NCI-H2171 treated with DMSO at 0.1 percent for 48 hours (cell line): ENCODE data around the gene KIAA1217.

ENCODE experiments used
- DNase-seq: peaks from one replicate; lab custom pipeline; 2025; lab: John Stamatoyannopoulos, UW

The KIAA1217 gene

GRCh38 chr10:24207781-24208611, 942 bp upstream of the KIAA1217 start:
- peak; percentile 10 for DNase-seq

- no peak for DNase-seq
Measured at GRCh38 chr10:24209432-24209771, 464 bp downstream of the KIAA1217 start.

GRCh38 chr10:24209946-24210491, 1.1 kb downstream of the KIAA1217 start:
- DNase-seq: peak; percentile 7

GRCh38 chr10:24210501-24210900, 1.6 kb downstream of the KIAA1217 start:
- DNase-seq: no peak

GRCh38 chr10:24213266-24213665, 4.3 kb downstream of the KIAA1217 start:
- no peak for DNase-seq

- DNase-seq: no peak
Measured at GRCh38 chr10:24213881-24214280, 4.9 kb downstream of the KIAA1217 start.

- no peak for DNase-seq
Measured at GRCh38 chr10:24214762-24215161, 5.8 kb downstream of the KIAA1217 start.

- DNase-seq: no peak
Measured at GRCh38 chr10:24215196-24215595, 6.3 kb downstream of the KIAA1217 start.

- DNase-seq: peak; percentile 58
Measured at GRCh38 chr10:24215603-24216002, 6.7 kb downstream of the KIAA1217 start.

GRCh38 chr10:24219963-24220362, 11.0 kb downstream of the KIAA1217 start:
- DNase-seq: no peak

GRCh38 chr10:24223341-24223740, 14.4 kb downstream of the KIAA1217 start:
- no peak for DNase-seq

GRCh38 chr10:24223953-24224352, 15.0 kb downstream of the KIAA1217 start:
- no peak for DNase-seq

- DNase-seq: no peak
Measured at GRCh38 chr10:24228642-24229041, 19.7 kb downstream of the KIAA1217 start.

GRCh38 chr10:24229909-24230308, 21.0 kb downstream of the KIAA1217 start:
- DNase-seq: no peak

GRCh38 chr10:24231200-24231599, 22.3 kb downstream of the KIAA1217 start:
- no peak for DNase-seq

GRCh38 chr10:24234784-24235183, 25.8 kb downstream of the KIAA1217 start:
- no peak for DNase-seq

GRCh38 chr10:24235471-24235870, 26.5 kb downstream of the KIAA1217 start:
- no peak for DNase-seq

GRCh38 chr10:24237801-24238395, 29.0 kb downstream of the KIAA1217 start:
- no peak for DNase-seq

GRCh38 chr10:24238519-24239247, 29.7 kb downstream of the KIAA1217 start:
- DNase-seq: peak; percentile 42

GRCh38 chr10:24239289-24240040, 30.5 kb downstream of the KIAA1217 start:
- no peak for DNase-seq

- no peak for DNase-seq
Measured at GRCh38 chr10:24240041-24240751, 31.3 kb downstream of the KIAA1217 start.
